Epithelial cell of esophagus (primary cell): Measurements from ENCODE around the gene LCE5A.

Source experiments
- DNase-seq: peaks from one replicate; pipeline ENCODE4 v3.0.0; 2010; ENCODE audit warnings: low read depth
- H3K4me3 ChIP-seq: 2 replicates; pipeline ENCODE4 v1.5.1; 2011; ENCODE audit warnings: mild to moderate bottlenecking, low read length, control low read depth
- TF ChIP-seq, protein P1 (sequence below): IDR thresholded peaks from 2 replicates; pipeline ENCODE4 v1.5.1; 2011; ENCODE audit warnings: low read depth, mild to moderate bottlenecking, low read length, control low read depth, inconsistent platforms; ENCODE audit not compliant: insufficient read depth; ENCODE audit errors: missing control alignments

LCE5A gene

DNA sequence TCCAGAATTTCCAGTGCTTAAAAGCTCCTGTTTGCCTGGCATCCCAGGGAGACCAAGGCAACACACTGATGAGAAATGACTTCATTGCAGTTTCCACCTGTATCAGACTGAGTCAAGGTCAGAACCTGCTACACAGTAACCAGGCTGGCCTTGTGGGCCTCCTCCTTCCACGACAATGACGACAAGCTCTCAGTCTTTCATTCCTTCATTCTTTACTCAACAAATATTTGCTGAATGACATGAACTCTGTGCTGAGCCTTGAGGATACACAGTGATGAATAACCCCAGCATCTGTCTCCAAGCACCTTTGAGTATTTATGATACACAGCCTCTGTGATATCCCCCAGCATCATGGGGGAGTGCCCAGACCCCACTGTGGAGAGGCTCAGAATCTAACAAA, 8.9 kb upstream of the LCE5A start:
- TF ChIP-seq, protein P1, sequence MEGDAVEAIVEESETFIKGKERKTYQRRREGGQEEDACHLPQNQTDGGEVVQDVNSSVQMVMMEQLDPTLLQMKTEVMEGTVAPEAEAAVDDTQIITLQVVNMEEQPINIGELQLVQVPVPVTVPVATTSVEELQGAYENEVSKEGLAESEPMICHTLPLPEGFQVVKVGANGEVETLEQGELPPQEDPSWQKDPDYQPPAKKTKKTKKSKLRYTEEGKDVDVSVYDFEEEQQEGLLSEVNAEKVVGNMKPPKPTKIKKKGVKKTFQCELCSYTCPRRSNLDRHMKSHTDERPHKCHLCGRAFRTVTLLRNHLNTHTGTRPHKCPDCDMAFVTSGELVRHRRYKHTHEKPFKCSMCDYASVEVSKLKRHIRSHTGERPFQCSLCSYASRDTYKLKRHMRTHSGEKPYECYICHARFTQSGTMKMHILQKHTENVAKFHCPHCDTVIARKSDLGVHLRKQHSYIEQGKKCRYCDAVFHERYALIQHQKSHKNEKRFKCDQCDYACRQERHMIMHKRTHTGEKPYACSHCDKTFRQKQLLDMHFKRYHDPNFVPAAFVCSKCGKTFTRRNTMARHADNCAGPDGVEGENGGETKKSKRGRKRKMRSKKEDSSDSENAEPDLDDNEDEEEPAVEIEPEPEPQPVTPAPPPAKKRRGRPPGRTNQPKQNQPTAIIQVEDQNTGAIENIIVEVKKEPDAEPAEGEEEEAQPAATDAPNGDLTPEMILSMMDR, result no peak
- DNase-seq, result peak; percentile 93
- H3K4me3 ChIP-seq, result no peak overlapping the region

DNA sequence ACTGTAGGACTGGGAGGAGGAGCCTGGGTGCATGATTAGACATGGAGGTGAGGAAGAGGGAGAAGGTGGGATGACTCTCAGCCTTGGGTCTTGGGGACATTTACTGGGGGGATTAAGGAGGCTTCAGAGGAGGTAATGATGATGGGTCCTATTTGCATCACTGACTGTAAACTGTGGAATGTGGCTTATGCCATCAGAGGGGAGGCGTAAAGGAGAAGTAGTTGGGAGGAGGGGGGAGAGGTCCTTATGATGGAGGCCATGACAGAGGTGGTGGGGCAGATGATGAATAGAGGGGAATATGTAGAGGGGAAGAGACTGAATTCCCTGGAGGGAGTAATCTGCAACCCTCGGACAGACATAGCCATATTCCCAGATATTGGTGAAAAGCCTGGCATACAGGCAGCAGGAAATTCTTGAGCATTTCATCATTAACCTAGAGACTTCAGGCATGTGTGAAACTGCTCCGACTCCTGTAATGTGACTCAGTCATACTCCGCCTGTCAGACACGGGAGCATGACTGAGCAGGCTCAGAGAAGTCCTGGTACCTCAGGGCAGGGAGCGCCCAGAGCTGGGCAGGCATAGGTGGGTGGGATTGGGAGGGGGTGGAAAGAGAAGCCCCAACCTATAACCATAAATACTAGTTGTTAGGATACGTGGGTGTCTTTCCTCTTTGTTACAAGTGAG, 8.0 kb upstream of the LCE5A start:
- H3K4me3 ChIP-seq, result no peak overlapping the region
- peak; percentile 99 for DNase-seq
- TF ChIP-seq, protein P1, result no peak

DNA sequence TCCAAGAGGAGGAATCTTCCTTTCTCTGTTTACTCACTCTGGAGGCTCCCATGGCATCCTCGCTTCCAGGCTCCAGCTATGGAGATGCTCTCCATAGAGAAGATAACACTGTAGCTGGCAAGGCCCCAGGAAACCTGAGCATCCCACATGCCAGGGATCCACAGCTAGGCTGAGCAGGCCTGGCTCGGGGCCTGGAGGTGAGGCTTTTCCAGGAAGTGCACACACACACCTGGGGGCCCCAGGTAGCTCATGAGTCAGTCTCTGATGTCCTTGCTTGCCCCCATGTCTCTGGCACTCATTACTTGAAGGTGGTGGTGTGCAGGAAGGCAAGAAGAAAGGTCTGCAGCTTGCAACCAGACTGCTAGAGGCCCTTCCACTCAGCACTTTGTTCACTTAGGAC, 5.5 kb upstream of the LCE5A start:
- TF ChIP-seq, protein P1, result no peak
- peak; percentile 63 for DNase-seq
- H3K4me3 ChIP-seq, result no peak overlapping the region

DNA sequence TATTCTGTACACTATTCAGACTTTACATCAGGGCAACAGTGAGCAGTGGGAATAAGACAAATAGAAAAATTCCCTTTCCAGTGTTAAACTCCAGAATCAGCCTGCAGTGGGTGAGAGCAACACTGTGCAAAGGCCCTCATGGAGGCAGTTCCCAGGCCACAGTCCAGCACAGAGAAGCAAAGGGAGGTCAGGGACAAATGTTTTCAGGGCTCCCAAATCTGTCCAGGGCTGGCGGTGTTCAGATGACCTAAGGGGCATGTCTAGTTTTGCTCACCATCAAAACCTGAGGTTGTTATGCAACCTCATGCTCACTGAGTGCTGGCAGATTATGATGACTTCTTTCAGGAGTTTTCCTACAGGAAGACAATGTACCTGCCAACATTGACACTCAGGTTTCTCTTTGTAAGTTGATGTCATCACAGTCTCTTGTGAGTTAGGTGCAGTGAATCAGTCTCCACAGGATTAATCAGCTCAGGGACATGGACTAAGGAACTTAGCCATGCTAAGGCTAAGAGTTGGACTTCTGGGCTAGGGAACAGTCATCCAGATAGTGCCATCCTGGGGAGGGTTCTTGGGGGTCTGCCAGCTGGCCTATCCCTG, 3.6 kb upstream of the LCE5A start:
- peak; percentile 96 for DNase-seq
- TF ChIP-seq, protein P1, result no peak
- no peak overlapping the region for H3K4me3 ChIP-seq

DNA sequence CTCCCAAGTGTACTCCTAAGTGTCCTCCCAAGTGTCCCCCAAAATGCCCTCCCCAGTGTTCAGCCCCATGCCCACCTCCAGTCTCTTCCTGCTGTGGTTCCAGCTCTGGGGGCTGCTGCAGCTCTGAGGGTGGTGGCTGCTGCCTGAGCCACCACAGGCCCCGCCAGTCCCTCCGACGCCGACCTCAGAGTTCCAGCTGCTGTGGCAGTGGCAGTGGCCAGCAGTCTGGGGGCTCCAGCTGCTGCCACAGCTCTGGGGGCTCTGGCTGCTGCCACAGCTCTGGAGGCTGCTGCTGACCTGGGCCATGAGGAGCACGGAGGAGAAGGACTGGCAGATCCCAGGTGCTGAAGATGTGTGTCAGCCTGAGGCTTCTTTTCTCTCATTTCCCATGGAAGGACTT, 993 bp downstream of the LCE5A start:
- TF ChIP-seq, protein P1, result no peak
- no peak for DNase-seq
- H3K4me3 ChIP-seq, result no peak overlapping the region

DNA sequence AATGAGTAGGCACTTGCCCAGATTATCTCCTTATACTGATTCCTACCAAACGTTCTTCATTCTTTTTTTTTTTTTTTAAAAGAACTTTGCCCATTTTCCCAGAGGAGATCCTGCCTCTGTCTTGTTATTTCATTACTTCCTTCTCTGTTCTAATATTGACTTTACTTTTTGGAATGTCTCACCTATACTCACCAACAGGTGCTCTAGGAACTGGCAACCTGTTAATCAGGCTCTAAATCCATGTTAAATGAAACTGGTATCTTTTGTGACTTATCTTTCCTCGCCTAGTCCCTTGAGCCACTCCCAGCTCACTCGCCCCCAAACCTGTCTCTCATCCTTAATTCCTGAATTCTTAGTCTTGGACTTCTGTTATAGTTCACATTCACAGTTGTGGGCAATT, 2.5 kb downstream of the LCE5A start:
- no peak overlapping the region for H3K4me3 ChIP-seq
- peak; percentile 66 for DNase-seq
- TF ChIP-seq, protein P1, result no peak
